ENCODE results near the gene NRAP.

Gene NRAP

DNA sequence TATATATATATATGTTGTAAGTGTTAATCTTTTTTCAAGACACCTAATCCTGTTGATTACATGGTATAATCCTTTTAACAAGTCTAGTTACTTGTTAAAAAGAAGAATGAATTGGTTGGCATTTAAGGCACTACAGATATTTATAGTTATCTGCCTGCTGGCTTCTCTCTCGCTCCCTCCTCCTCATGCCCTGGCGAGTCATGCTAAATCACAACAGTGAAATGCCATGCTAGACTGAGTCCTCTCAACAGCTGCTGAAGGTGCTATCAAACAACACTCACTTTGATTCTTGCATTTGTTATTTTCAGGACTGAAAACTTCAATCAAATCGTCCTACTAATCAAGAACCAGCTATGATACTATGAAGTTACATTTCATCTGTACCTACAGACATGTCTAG lies 15.4 kb downstream of the NRAP start:
- H3K9me3 ChIP-seq (ENCODE audit: control insufficient read depth, insufficient read depth, low read depth, low read length), result no peaks in the 10 kb centered on the region
- ChIA-PET CTCF (interaction anchor here (0.6 kb wide), 1 partner anchor 1805 kb away, joined by 3 read pairs; no protein-coding TSS in a partner anchor), POLR2A (no interaction called here)
- H3K27ac ChIP-seq (ENCODE audit: extremely low read depth, low read depth, low read length), result no peak overlapping the region
- TF ChIP-seq ZNF768 (tag by site-specific recombination; IDR thresholded peaks at IDR 0.05) (no peak), ZNF426 (tag by site-specific recombination; IDR thresholded peaks at IDR 0.05) (no peak), ZNF23 (tag by site-specific recombination; IDR thresholded peaks at IDR 0.05; ENCODE audit: borderline replicate concordance) (no peak), SCRT1 (tag by site-specific recombination; IDR thresholded peaks at IDR 0.05; ENCODE audit: borderline replicate concordance) (no peak), ZNF596 (tag by site-specific recombination; IDR thresholded peaks at IDR 0.05) (no peak), SCRT2 (tag by site-specific recombination; IDR thresholded peaks at IDR 0.05) (no peak), ZNF114 (tag by site-specific recombination; IDR thresholded peaks at IDR 0.05) (no peak), BCL11B (tag by site-specific recombination; IDR thresholded peaks at IDR 0.05; ENCODE audit: low read depth) (no peak), ZNF202 (tag by site-specific recombination; IDR thresholded peaks at IDR 0.05; ENCODE audit: borderline replicate concordance) (no peak), KLF8 (tag by site-specific recombination; IDR thresholded peaks at IDR 0.05) (no peak), ZNF239 (tag by site-specific recombination; IDR thresholded peaks at IDR 0.05) (no peak), OVOL3 (tag by site-specific recombination; IDR thresholded peaks at IDR 0.05) (no peak), ZNF248 (tag by site-specific recombination; IDR thresholded peaks at IDR 0.05) (no peak), ZNF146 (tag by site-specific recombination; IDR thresholded peaks at IDR 0.05) (no peak)
- TF ChIP-seq, protein P1, sequence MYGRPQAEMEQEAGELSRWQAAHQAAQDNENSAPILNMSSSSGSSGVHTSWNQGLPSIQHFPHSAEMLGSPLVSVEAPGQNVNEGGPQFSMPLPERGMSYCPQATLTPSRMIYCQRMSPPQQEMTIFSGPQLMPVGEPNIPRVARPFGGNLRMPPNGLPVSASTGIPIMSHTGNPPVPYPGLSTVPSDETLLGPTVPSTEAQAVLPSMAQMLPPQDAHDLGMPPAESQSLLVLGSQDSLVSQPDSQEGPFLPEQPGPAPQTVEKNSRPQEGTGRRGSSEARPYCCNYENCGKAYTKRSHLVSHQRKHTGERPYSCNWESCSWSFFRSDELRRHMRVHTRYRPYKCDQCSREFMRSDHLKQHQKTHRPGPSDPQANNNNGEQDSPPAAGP (tag by site-specific recombination; IDR thresholded peaks at IDR 0.05), result no peak
- TF ChIP-seq, protein P2, sequence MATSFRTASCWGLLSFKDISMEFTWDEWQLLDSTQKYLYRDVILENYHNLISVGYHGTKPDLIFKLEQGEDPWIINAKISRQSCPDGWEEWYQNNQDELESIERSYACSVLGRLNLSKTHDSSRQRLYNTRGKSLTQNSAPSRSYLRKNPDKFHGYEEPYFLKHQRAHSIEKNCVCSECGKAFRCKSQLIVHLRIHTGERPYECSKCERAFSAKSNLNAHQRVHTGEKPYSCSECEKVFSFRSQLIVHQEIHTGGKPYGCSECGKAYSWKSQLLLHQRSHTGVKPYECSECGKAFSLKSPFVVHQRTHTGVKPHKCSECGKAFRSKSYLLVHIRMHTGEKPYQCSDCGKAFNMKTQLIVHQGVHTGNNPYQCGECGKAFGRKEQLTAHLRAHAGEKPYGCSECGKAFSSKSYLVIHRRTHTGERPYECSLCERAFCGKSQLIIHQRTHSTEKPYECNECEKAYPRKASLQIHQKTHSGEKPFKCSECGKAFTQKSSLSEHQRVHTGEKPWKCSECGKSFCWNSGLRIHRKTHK (tag by site-specific recombination; IDR thresholded peaks at IDR 0.05), result no peak
- TF ChIP-seq, protein P3, sequence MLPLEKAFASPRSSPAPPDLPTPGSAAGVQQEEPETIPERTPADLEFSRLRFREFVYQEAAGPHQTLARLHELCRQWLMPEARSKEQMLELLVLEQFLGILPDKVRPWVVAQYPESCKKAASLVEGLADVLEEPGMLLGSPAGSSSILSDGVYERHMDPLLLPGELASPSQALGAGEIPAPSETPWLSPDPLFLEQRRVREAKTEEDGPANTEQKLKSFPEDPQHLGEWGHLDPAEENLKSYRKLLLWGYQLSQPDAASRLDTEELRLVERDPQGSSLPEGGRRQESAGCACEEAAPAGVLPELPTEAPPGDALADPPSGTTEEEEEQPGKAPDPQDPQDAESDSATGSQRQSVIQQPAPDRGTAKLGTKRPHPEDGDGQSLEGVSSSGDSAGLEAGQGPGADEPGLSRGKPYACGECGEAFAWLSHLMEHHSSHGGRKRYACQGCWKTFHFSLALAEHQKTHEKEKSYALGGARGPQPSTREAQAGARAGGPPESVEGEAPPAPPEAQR (tag by site-specific recombination; IDR thresholded peaks at IDR 0.05), result no peak
- no peaks in the 10 kb centered on the region for H3K36me3 ChIP-seq (ENCODE audit: control insufficient read depth in 2 of 2, insufficient read depth in 1 of 2, low read length in 2 of 2)
- H3K4me3 ChIP-seq (ENCODE audit: low read depth, low read length), result no peak overlapping the region
- peaks cover 11% of the 10 kb centered on the region; the same call in 1 of the 2 replicates for H3K4me1 ChIP-seq (ENCODE audit: control insufficient read depth, insufficient read depth, low read length)

DNA sequence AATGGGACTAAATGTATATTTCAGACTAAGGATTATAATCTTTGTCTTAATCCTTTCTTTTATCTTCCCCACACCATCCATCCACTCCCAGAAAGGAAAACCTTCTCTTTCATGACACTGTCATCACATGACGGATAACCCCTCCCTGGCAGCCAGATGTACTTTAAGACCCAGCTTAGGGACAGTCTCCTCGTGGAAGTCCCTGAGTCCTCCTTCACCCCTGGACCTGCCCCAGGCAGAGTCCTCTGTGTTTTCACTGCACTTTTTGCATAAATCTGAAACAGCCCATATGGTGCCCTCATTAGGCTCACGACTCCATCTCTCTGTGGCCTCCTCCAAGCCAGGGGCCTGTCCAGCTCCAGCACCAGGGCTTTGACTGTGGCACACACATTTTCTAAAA lies 16.0 kb downstream of the NRAP start:
- ChIA-PET POLR2A (no interaction called here), CTCF (no interaction called here)
- no peak overlapping the region for H3K27ac ChIP-seq (ENCODE audit: extremely low read depth, low read depth, low read length)
- no peak overlapping the region for H3K4me3 ChIP-seq (ENCODE audit: low read depth, low read length)
- H3K36me3 ChIP-seq (ENCODE audit: control insufficient read depth in 2 of 2, insufficient read depth in 1 of 2, low read length in 2 of 2), result no peaks in the 10 kb centered on the region
- peaks cover 11% of the 10 kb centered on the region; the same call in 1 of the 2 replicates for H3K4me1 ChIP-seq (ENCODE audit: control insufficient read depth, insufficient read depth, low read length)
- no peaks in the 10 kb centered on the region for H3K9me3 ChIP-seq (ENCODE audit: control insufficient read depth, insufficient read depth, low read depth, low read length)
- TF ChIP-seq ZSCAN30 (tag by site-specific recombination; IDR thresholded peaks at IDR 0.05) (no peak), ZNF2 (tag by site-specific recombination; IDR thresholded peaks at IDR 0.05) (no peak), ZNF266 (tag by site-specific recombination; IDR thresholded peaks at IDR 0.05; ENCODE audit: low read depth) (no peak), ZNF114 (tag by site-specific recombination; IDR thresholded peaks at IDR 0.05) (no peak), ZNF433 (tag by site-specific recombination; IDR thresholded peaks at IDR 0.05; ENCODE audit: low read depth) (no peak), ZNF48 (tag by site-specific recombination; IDR thresholded peaks at IDR 0.05) (no peak)
- TF ChIP-seq, protein P4, sequence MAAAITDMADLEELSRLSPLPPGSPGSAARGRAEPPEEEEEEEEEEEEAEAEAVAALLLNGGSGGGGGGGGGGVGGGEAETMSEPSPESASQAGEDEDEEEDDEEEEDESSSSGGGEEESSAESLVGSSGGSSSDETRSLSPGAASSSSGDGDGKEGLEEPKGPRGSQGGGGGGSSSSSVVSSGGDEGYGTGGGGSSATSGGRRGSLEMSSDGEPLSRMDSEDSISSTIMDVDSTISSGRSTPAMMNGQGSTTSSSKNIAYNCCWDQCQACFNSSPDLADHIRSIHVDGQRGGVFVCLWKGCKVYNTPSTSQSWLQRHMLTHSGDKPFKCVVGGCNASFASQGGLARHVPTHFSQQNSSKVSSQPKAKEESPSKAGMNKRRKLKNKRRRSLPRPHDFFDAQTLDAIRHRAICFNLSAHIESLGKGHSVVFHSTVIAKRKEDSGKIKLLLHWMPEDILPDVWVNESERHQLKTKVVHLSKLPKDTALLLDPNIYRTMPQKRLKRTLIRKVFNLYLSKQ (tag by site-specific recombination; IDR thresholded peaks at IDR 0.05; ENCODE audit: borderline replicate concordance), result no peak
- TF ChIP-seq, protein P5, sequence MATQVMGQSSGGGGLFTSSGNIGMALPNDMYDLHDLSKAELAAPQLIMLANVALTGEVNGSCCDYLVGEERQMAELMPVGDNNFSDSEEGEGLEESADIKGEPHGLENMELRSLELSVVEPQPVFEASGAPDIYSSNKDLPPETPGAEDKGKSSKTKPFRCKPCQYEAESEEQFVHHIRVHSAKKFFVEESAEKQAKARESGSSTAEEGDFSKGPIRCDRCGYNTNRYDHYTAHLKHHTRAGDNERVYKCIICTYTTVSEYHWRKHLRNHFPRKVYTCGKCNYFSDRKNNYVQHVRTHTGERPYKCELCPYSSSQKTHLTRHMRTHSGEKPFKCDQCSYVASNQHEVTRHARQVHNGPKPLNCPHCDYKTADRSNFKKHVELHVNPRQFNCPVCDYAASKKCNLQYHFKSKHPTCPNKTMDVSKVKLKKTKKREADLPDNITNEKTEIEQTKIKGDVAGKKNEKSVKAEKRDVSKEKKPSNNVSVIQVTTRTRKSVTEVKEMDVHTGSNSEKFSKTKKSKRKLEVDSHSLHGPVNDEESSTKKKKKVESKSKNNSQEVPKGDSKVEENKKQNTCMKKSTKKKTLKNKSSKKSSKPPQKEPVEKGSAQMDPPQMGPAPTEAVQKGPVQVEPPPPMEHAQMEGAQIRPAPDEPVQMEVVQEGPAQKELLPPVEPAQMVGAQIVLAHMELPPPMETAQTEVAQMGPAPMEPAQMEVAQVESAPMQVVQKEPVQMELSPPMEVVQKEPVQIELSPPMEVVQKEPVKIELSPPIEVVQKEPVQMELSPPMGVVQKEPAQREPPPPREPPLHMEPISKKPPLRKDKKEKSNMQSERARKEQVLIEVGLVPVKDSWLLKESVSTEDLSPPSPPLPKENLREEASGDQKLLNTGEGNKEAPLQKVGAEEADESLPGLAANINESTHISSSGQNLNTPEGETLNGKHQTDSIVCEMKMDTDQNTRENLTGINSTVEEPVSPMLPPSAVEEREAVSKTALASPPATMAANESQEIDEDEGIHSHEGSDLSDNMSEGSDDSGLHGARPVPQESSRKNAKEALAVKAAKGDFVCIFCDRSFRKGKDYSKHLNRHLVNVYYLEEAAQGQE (tag by site-specific recombination; IDR thresholded peaks at IDR 0.05), result no peak
- TF ChIP-seq, protein P6, sequence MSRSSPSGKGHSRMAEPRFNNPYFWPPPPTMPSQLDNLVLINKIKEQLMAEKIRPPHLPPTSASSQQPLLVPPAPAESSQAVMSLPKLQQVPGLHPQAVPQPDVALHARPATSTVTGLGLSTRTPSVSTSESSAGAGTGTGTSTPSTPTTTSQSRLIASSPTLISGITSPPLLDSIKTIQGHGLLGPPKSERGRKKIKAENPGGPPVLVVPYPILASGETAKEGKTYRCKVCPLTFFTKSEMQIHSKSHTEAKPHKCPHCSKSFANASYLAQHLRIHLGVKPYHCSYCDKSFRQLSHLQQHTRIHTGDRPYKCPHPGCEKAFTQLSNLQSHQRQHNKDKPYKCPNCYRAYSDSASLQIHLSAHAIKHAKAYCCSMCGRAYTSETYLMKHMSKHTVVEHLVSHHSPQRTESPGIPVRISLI (tag by site-specific recombination; IDR thresholded peaks at IDR 0.05), result no peak

Measured in HEK293 (cell line).